ENCODE measurements around the gene VSIR. TPM values are rescaled to one million over a fixed set of nuclear protein-coding genes. Genes with fewer than 3 reads are reported as not detected.

The VSIR gene
- total RNA-seq, 4 donors from 2014 or later = 34.1 to 51.7 (median 44.8) TPM

DNA sequence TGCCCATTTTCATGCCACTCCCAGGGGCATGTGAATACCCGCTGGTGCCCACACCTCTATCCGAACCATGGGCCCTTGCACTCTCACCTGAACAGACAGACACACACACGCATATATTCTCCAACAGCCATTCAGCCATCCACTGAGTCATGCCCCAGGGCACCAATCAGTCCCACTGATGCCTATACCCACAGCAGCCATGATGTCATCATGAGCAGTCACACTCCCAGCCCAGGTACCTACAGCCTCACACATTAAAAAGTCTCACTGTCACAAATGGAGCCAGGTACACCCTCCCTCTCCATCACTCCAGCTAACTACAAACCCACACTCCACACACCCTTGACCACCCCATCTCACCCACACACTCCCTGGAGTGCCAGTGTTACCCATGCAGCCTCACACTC is 12.2 kb downstream of the VSIR start:
- TF ChIP-seq, protein P1, sequence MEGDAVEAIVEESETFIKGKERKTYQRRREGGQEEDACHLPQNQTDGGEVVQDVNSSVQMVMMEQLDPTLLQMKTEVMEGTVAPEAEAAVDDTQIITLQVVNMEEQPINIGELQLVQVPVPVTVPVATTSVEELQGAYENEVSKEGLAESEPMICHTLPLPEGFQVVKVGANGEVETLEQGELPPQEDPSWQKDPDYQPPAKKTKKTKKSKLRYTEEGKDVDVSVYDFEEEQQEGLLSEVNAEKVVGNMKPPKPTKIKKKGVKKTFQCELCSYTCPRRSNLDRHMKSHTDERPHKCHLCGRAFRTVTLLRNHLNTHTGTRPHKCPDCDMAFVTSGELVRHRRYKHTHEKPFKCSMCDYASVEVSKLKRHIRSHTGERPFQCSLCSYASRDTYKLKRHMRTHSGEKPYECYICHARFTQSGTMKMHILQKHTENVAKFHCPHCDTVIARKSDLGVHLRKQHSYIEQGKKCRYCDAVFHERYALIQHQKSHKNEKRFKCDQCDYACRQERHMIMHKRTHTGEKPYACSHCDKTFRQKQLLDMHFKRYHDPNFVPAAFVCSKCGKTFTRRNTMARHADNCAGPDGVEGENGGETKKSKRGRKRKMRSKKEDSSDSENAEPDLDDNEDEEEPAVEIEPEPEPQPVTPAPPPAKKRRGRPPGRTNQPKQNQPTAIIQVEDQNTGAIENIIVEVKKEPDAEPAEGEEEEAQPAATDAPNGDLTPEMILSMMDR (IDR thresholded peaks at IDR 0.05) = no peak
- TF ChIP-seq POLR2A (IDR thresholded peaks at IDR 0.05) = no peak
- Histone ChIP-seq H3K4me1 (peaks cover 57 to 92% (median 79%) of the 10 kb centered on the region in 3 donors), H3K36me3 (peaks cover 0 to 73% (median 0%) of the 10 kb centered on the region in 3 donors), H3K4me3 (no peak overlapping the region), H3K27me3 (no peaks in the 10 kb centered on the region), H3K9me3 (no peaks in the 10 kb centered on the region), H3K27ac (peak overlapping the region; percentile 75 to 99 (median 85))
- WGBS, 2 donors = 44 to 65% methylated on average over 3 of the region's 3 CpGs
- intact Hi-C loops (cut with DNase I) = no loop called here
- DNase-seq = no peak

DNA sequence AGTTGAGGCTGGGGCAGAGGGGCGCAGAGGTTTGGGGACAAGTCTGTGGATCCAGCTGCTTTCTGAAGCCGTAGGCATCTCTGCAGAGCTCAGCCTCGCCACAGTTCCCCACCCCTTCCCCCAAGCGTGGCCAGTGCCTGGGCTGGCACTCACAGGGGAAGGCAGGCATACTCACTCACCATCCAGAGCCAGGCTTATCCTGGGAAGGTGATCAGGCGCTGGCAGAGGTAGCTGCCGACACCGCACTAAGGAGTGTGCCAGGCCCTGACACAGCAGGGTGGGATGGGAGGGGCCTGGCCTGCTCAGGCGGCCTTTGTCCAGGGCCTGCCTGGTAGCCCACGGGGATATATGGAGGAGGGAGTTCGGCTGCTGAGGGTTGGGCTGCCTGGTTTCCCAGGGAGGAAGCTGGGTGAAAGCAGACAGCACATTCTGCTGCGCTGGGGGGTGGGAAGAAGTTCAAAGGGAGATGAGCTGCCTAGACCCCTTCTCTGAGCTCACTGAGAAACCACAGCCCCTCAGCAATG is 15.9 kb downstream of the VSIR start:
- 38% methylated on average over 1 of the region's 11 CpGs for WGBS, 2 donors
- intact Hi-C loops (cut with DNase I) = no loop called here
- Histone ChIP-seq H3K4me1 (peaks cover 48 to 90% (median 60%) of the 10 kb centered on the region in 3 donors), H3K9me3 (no peaks in the 10 kb centered on the region), H3K27me3 (no peaks in the 10 kb centered on the region), H3K36me3 (peaks cover 0 to 77% (median 19%) of the 10 kb centered on the region in 3 donors), H3K27ac (peak overlapping the region; percentile 79 to 86 (median 85)), H3K4me3 (no peak overlapping the region)
- TF ChIP-seq, protein P1 (IDR thresholded peaks at IDR 0.05) = no peak
- no peak for TF ChIP-seq POLR2A (IDR thresholded peaks at IDR 0.05)
- DNase-seq = no peak

DNA sequence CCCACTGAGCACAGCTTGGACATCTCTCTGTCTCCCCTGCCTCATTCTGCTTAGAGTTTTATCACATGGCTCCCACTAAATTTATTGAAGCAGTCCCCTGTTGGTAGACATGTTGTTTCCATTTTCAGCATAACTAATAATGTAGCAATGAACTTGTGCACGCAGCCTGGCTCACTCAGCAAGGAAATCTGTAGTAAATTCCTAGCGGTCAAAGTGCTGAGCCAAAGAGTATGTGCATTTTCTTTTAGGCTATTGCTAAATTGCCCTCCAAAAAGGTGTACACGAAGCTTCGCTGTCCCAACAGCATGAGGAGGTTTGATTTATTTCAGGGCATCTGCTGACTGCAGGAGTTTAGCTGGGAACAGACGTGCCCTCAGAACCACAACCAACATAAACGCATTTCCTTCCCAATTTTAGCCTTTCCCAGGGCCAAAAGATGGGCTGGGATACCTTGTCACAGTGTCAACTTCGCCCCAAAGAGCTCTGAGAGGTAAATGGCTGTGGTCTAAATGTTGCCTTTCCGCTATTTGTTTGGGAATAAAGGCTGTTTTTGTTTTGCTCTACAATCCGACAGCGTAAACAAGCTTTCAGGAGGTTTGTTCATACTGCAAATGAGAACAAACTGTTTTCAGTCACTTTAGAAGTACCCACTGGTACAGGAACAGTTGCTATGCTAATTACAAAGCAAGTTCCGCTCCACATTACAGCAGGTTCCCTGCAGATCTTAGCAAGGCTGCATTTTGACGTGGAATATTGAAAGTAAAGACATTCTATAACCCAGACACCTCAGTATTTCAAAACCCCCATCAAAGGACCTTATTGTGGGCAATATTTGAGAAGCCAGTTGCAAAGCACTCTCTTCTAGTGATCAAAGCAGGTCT is 16.8 kb downstream of the VSIR start:
- intact Hi-C loops (cut with DNase I) = no loop called here
- DNase-seq = no peak
- WGBS, 2 donors = 66 to 69% methylated on average over 12 of the region's 12 CpGs
- no peak for TF ChIP-seq POLR2A (IDR thresholded peaks at IDR 0.05)
- TF ChIP-seq, protein P1 (IDR thresholded peaks at IDR 0.05) = no peak
- H3K27me3 ChIP-seq = no peaks in the 10 kb centered on the region
- H3K27ac ChIP-seq = peak overlapping the region; percentile 79 to 86 (median 85)
- H3K36me3 ChIP-seq = peaks cover 3 to 78% (median 26%) of the 10 kb centered on the region in 3 donors
- no peak overlapping the region for H3K4me3 ChIP-seq
- peaks cover 40 to 89% (median 57%) of the 10 kb centered on the region in 3 donors for H3K4me1 ChIP-seq
- H3K9me3 ChIP-seq = no peaks in the 10 kb centered on the region

DNA sequence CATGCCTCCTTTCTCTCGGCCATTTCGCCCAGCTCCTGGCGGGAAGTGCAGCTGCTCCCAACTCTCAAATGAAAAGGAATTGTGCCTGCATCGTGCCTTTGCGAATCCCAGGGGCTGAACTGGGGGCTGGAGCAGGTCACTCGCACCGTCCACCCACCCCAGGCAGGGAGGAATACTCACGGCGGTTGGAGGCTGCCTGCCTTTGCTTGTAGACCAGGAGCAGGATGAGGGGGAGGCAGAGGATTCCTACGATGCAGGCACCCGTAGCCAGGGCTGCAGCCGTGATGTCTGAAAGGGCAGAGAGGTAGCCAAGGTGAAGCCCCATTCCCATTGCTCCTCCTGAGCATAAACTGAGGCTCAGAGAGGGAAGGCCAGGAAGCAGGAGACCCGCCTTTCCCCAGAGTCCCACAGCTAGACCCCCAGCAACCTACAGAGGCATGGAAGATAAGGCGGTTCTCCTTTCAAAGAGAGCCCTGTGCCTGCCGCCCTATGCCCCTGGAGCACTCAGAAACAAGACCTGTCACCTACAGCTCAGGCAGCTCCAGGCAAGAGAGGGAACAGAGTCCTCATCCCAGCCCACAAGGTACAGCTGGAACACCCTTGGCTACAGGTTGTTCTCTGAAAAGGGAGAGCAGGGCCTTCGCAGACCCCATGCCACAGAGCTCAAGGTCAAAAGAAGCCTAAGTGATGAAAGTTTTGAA is 18.0 kb downstream of the VSIR start:
- 83 to 92% methylated on average over 1 to 8 of the region's 16 CpGs for WGBS, 2 donors
- intact Hi-C loops (cut with DNase I) = no loop called here
- Histone ChIP-seq H3K36me3 (peaks cover 11 to 78% (median 36%) of the 10 kb centered on the region in 3 donors), H3K9me3 (no peaks in the 10 kb centered on the region), H3K4me3 (no peak overlapping the region), H3K4me1 (peaks cover 27 to 87% (median 47%) of the 10 kb centered on the region in 3 donors), H3K27me3 (no peaks in the 10 kb centered on the region), H3K27ac (peak overlapping the region in 3 of 4 donors; percentile 80 to 86 (median 84))
- TF ChIP-seq, protein P1 (IDR thresholded peaks at IDR 0.05) = no peak
- no peak for TF ChIP-seq POLR2A (IDR thresholded peaks at IDR 0.05)
- DNase-seq = no peak
